Measurements from ENCODE around the gene EPB41L3. TPM values are rescaled to one million over a fixed set of nuclear protein-coding genes. Genes with fewer than 3 reads are reported as not detected.

The EPB41L3 gene
- total RNA-seq, 1 experiment from 2014 or later = 0.34 TPM

DNA sequence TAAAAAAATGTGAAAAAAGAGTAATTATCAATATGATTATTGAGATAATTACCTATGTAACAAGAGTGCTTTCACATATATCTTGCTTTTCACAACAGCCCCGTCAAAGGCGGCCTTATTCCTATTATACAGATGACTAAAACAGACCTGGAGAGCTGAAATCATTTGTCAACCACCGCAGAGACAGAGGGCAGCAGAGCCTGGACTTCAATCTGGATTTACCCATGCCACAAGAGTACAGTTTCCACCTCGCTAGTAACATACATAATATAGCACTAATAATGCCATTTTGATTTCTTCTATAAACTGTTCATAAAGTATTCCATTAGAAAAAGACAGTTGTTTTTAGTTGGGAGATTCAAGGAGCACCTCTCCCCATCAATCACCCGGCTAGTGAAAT lies 121.8 kb downstream of the EPB41L3 start:
- H4K20me1 ChIP-seq (ENCODE audit: insufficient read depth) = no peaks in the 10 kb centered on the region
- H3K9me2 ChIP-seq (ENCODE audit: insufficient read depth) = no peaks in the 10 kb centered on the region
- ATAC-seq = no peak
- H3K27ac ChIP-seq (ENCODE audit: low read depth, low read length) = no peak overlapping the region
- H3K4me1 ChIP-seq (ENCODE audit: control insufficient read depth in 1 of 2, insufficient read depth in 2 of 2, low read length in 2 of 2) = no peaks in the 10 kb centered on the region
- DNase-seq (ENCODE audit: low read depth, low spot score) = no peak
- CTCF ChIA-PET = no interaction called here
- BruUV-seq (replicated peaks) = no TSS peak
- no peak overlapping the region for H2AFZ ChIP-seq (ENCODE audit: low read depth, low read length, poor library complexity, severe bottlenecking)
- POLR2A ChIA-PET = no interaction called here
- TF ChIP-seq CBX3 (IDR thresholded peaks at IDR 0.05; ENCODE audit: low read depth) = no peak
- TF ChIP-seq, protein P1, sequence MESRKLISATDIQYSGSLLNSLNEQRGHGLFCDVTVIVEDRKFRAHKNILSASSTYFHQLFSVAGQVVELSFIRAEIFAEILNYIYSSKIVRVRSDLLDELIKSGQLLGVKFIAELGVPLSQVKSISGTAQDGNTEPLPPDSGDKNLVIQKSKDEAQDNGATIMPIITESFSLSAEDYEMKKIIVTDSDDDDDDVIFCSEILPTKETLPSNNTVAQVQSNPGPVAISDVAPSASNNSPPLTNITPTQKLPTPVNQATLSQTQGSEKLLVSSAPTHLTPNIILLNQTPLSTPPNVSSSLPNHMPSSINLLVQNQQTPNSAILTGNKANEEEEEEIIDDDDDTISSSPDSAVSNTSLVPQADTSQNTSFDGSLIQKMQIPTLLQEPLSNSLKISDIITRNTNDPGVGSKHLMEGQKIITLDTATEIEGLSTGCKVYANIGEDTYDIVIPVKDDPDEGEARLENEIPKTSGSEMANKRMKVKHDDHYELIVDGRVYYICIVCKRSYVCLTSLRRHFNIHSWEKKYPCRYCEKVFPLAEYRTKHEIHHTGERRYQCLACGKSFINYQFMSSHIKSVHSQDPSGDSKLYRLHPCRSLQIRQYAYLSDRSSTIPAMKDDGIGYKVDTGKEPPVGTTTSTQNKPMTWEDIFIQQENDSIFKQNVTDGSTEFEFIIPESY (IDR thresholded peaks at IDR 0.05; ENCODE audit: extremely low read depth, insufficient replicate concordance, low read length) = no peak
- no peak for TF ChIP-seq SP1 (IDR thresholded peaks at IDR 0.05; ENCODE audit: low read depth)
- TF ChIP-seq, protein P2, sequence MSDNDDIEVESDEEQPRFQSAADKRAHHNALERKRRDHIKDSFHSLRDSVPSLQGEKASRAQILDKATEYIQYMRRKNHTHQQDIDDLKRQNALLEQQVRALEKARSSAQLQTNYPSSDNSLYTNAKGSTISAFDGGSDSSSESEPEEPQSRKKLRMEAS (IDR thresholded peaks at IDR 0.05) = no peak
- no peaks in the 10 kb centered on the region for H3K36me3 ChIP-seq (ENCODE audit: control insufficient read depth in 1 of 2, insufficient read depth in 2 of 2, low read length in 2 of 2)
- no peak overlapping the region for H3K9ac ChIP-seq (ENCODE audit: low read length)
- no peak overlapping the region for H3K4me2 ChIP-seq (ENCODE audit: low read length)
- no peaks in the 10 kb centered on the region for H3K27me3 ChIP-seq (ENCODE audit: insufficient read depth, low read length)
- H3K79me2 ChIP-seq (ENCODE audit: insufficient read depth, low read length) = no peaks in the 10 kb centered on the region
- RAD21 ChIA-PET (ENCODE audit: low non-redundant PET in 1 of 2, low total read pairs in 2 of 2, uncharacterized antibody in 2 of 2, unreplicated experiment in 2 of 2) = no interaction called here
- H3K4me3 ChIP-seq (replicated peaks in 1 of 2; ENCODE audit: low read depth in 1 of 2, low read length in 2 of 2) = no peak overlapping the region
- intact Hi-C loops (cut with micrococcal nuclease) = no loop called here
- H3K9me3 ChIP-seq (ENCODE audit: control insufficient read depth in 1 of 2, insufficient read depth in 1 of 2, low read depth in 1 of 2, low read length in 2 of 2) = peaks cover 0 to 29% of the 10 kb centered on the region in 2 experiments; a peak in 1 of 4 replicates

DNA sequence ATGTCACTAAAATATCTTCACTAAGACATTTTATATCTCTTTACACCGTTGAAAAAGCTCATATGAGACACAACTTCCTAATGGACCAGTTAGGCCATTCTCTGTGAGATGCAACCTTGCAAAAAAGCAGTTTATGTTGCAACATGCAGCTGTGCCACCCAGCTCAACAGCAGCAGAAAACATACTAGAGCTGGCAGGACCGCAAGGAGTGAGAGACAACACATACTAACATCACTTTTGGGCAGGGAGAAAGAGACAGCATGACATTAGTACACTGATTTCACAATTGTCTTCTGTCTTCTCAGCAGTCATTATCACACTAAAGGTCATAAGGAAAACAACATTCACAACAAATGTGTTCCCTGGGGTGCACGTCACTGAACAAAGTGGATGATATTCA lies 122.9 kb downstream of the EPB41L3 start:
- H4K20me1 ChIP-seq (ENCODE audit: insufficient read depth) = no peaks in the 10 kb centered on the region
- no peaks in the 10 kb centered on the region for H3K36me3 ChIP-seq (ENCODE audit: control insufficient read depth in 1 of 2, insufficient read depth in 2 of 2, low read length in 2 of 2)
- H3K27me3 ChIP-seq (ENCODE audit: insufficient read depth, low read length) = no peaks in the 10 kb centered on the region
- no peak overlapping the region for H3K9ac ChIP-seq (ENCODE audit: low read length)
- no peak overlapping the region for H3K27ac ChIP-seq (ENCODE audit: low read depth, low read length)
- CTCF ChIA-PET = no interaction called here
- BruUV-seq (replicated peaks) = no TSS peak
- H3K4me3 ChIP-seq (replicated peaks in 1 of 2; ENCODE audit: low read depth in 1 of 2, low read length in 2 of 2) = no peak overlapping the region
- POLR2A ChIA-PET = no interaction called here
- H2AFZ ChIP-seq (ENCODE audit: low read depth, low read length, poor library complexity, severe bottlenecking) = no peak overlapping the region
- H3K9me3 ChIP-seq (ENCODE audit: control insufficient read depth in 1 of 2, insufficient read depth in 1 of 2, low read depth in 1 of 2, low read length in 2 of 2) = peaks cover 0 to 25% of the 10 kb centered on the region in 2 experiments; a peak in 1 of 4 replicates
- H3K79me2 ChIP-seq (ENCODE audit: insufficient read depth, low read length) = no peaks in the 10 kb centered on the region
- intact Hi-C loops (cut with micrococcal nuclease) = no loop called here
- ATAC-seq (no peak), DNase-seq (ENCODE audit: low read depth, low spot score) (no peak)
- H3K9me2 ChIP-seq (ENCODE audit: insufficient read depth) = no peaks in the 10 kb centered on the region
- no peak overlapping the region for H3K4me2 ChIP-seq (ENCODE audit: low read length)
- RAD21 ChIA-PET (ENCODE audit: low non-redundant PET in 1 of 2, low total read pairs in 2 of 2, uncharacterized antibody in 2 of 2, unreplicated experiment in 2 of 2) = no interaction called here
- H3K4me1 ChIP-seq (ENCODE audit: control insufficient read depth in 1 of 2, insufficient read depth in 2 of 2, low read length in 2 of 2) = no peaks in the 10 kb centered on the region
- TF ChIP-seq RAD21 (IDR thresholded peaks at IDR 0.05; ENCODE audit: low read depth) (no peak), SP1 (IDR thresholded peaks at IDR 0.05; ENCODE audit: low read depth) (no peak), ZNF274 (IDR thresholded peaks at IDR 0.05; ENCODE audit: low read depth, low read length) (no peak), EZH2 (IDR thresholded peaks at IDR 0.05) (no peak), FOSL1 (IDR thresholded peaks at IDR 0.05; ENCODE audit: low read depth) (no peak), SRF (IDR thresholded peaks at IDR 0.05; ENCODE audit: low read depth) (no peak)
- TF ChIP-seq, protein P3, sequence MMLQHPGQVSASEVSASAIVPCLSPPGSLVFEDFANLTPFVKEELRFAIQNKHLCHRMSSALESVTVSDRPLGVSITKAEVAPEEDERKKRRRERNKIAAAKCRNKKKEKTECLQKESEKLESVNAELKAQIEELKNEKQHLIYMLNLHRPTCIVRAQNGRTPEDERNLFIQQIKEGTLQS (IDR thresholded peaks at IDR 0.05) = no peak
- TF ChIP-seq, protein P1 (IDR thresholded peaks at IDR 0.05; ENCODE audit: extremely low read depth, insufficient replicate concordance, low read length) = no peak
- TF ChIP-seq, protein P4, sequence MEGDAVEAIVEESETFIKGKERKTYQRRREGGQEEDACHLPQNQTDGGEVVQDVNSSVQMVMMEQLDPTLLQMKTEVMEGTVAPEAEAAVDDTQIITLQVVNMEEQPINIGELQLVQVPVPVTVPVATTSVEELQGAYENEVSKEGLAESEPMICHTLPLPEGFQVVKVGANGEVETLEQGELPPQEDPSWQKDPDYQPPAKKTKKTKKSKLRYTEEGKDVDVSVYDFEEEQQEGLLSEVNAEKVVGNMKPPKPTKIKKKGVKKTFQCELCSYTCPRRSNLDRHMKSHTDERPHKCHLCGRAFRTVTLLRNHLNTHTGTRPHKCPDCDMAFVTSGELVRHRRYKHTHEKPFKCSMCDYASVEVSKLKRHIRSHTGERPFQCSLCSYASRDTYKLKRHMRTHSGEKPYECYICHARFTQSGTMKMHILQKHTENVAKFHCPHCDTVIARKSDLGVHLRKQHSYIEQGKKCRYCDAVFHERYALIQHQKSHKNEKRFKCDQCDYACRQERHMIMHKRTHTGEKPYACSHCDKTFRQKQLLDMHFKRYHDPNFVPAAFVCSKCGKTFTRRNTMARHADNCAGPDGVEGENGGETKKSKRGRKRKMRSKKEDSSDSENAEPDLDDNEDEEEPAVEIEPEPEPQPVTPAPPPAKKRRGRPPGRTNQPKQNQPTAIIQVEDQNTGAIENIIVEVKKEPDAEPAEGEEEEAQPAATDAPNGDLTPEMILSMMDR (IDR thresholded peaks at IDR 0.05 in 2 of 3, conservative IDR thresholded peaks at IDR 0.05 in 1 of 3; ENCODE audit: borderline replicate concordance in 1 of 3, insufficient read depth in 1 of 3, low read depth in 2 of 3, low read length in 2 of 3) = no peak

Data from HCT116 (cell line).